HG02571 (cell line): Measurements from ENCODE around the gene ANP32A.

Experiments
- ATAC-seq: cut with Tn5 transposase; IDR thresholded peaks from one replicate; pipeline ENCODE4 v1.9.1; 2021; ENCODE audit warnings: mild to moderate bottlenecking, moderate library complexity; ENCODE audit not compliant: unreplicated experiment

The ANP32A gene

DNA sequence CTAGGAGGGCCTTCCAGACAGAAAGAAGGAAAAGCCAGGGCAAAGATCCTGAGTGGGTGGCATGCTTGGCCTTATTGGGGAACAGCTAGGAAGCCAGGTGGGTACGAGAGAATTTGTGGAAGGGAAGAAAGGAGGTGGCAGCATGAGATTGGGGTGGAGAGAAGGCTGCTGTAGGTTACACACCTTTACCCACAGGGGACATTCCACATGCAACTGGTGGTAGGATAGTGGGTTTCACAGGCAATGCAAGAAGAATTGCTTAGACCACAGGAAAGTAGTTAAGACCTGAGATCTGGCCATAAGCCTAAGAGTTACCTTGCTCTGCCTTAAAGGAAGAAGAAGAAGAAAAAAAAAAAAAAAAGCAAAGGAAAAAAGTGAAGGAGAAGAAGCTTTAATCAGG, 19.8 kb downstream of the ANP32A start:
- no peak for ATAC-seq

GRCh38 chr15:68798346-68799094, 22.2 kb downstream of the ANP32A start:
- ATAC-seq = no peak

DNA sequence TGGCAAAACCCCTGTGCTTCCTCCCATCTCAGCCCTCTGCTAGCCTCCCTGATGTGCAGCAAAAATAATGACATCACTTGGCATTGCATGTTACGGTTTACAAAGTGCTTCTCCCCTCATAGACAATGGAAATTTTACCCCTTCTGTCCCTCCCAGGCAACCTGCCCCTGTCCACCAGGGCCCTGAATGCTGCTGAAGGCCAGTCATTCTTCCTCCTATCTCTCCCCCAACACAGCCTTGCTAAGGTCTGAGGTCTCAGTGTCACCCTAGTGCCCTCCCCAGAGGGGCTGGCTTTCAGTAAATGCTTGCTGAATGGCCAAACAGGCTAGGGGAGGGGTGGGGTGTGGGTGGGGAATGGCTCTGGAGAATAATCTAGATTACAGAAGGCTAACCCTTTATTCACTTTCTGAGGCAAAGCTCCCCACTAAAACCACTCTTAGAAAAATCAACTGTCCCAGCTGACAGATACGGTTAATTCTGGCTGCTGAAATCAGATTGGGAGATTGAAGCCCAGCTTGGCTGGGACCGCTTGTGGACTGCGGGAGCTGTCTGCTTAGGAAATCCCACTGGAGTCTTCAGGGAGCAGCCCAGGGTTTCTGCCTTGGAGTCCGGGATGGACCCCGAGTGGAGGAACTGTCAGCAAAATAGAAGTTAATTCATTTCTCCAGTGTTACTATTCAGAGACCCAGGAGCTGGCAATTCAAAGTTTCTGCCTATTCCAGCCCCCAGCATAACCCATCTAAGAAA, 22.9 kb downstream of the ANP32A start:
- ATAC-seq = no peak

GRCh38 chr15:68797191-68797590, 23.5 kb downstream of the ANP32A start:
- no peak for ATAC-seq

DNA sequence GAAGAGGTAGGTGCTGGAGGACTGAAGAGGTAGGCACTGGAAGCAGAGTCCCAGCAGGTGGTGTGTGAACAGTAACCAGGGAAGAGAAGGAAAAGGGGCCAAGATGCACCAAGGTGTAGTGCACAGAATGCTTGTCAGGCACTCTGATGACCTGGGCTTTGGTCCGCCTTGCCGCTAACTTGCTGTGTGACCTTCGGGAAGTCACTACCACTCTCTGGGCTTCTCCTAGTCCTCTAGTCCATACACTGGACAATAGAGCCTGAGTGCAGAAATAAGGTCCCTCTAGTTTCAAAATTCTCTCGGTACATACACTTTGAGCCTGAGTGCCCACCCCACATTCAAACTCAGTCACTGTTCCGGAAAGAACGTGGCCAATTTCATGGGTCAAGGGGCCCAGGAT, 24.1 kb downstream of the ANP32A start:
- ATAC-seq = no peak

- ATAC-seq = peak; percentile 60
Observed at GRCh38 chr15:68795298-68795848, 25.3 kb downstream of the ANP32A start.

DNA sequence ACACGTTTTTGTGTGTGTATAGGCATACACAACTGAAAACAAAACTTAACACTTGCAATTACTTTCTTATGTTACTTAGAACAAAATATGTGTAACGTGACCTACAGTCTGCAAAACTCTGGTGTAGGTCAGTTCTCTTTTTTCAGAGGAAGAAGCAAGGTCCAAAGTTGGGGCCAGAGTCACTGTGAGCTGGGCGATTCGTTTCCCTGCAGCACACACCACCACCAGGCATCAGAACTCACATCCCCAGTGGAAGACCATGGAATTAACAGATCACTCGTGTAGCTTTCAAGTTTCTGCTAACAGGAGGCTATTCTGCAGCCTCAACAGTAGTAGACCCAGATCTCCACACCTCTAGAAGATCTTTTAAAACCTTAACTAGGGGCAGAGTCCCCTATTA, 25.8 kb downstream of the ANP32A start:
- ATAC-seq = no peak

DNA sequence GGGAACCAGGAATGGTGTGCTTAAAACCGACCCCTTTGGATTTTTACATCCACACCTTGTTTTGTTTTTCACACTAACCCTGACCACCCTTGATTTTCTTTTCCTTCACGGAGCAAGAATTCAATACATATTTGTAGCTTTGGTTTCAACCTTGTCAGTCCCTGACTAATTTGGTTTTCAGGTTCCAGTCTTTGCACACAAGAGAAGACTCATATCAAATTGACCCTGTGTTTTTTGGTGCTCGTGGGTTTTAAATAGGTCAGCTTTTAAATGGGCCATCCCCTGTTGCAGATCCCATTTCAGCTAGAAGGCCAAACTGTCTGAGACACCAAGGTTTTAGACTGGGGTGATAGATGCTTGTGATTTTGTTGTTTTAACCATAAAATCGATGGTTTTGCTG, 26.4 kb downstream of the ANP32A start:
- ATAC-seq = no peak

DNA sequence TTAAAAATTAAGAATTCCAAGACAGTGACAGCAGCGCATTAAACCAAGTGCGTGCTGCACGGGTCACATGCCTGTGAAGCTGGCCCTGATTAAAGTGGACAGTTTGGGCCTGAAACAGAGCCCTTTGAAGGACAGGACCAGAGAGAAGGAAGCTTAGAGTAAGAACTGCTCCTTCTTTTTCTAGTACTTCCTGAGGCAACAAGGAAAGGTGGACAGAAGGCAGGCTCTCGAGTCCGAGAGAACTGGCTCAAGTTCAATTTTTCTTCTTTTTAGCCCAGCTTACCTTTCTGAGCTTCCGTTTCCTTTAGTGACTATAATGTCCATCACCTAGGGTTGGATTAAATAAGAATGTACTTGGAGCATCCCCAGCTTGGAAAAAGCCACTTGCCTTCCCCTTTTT, 26.9 kb downstream of the ANP32A start:
- no peak for ATAC-seq

DNA sequence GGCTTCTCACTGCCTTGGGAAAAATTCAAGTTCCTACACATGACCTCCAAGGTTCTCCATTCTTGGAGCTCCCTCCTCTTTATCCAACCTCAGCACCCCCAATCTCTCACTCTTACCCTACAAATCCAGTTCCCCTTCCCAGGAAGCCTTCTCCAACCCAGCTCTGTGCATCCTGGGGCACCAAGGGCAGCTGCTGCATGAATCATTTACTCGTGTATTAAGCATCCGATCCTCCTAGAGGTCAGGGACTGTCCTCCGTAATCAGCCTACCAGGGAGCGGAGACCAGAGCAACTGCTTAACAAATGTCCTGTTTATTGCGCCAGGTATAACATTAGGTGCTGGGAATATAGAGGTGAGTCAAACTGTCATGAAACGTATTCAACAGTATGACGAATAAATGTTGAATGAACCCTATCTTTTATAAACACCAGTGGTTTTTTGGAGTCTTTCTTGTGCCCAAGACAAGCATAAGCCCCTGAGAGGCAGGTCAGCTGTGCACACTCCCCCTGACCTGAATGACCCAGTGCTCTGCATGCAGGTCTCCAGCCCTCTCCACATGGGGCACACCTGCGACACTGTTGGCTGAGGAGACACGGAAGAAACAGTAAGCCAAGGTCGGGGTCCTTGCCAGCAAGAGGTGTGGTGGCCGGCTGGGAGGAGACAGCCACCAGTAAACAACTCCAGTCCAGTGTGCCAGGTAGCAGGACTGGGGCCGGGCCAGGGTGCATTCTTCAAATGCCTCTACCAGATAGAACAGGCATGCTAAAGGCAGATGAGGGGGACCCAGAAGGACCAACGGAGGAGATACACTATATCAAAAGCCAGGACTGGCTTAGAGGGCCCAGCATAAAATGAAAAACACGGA, 27.6 kb downstream of the ANP32A start:
- no peak for ATAC-seq

DNA sequence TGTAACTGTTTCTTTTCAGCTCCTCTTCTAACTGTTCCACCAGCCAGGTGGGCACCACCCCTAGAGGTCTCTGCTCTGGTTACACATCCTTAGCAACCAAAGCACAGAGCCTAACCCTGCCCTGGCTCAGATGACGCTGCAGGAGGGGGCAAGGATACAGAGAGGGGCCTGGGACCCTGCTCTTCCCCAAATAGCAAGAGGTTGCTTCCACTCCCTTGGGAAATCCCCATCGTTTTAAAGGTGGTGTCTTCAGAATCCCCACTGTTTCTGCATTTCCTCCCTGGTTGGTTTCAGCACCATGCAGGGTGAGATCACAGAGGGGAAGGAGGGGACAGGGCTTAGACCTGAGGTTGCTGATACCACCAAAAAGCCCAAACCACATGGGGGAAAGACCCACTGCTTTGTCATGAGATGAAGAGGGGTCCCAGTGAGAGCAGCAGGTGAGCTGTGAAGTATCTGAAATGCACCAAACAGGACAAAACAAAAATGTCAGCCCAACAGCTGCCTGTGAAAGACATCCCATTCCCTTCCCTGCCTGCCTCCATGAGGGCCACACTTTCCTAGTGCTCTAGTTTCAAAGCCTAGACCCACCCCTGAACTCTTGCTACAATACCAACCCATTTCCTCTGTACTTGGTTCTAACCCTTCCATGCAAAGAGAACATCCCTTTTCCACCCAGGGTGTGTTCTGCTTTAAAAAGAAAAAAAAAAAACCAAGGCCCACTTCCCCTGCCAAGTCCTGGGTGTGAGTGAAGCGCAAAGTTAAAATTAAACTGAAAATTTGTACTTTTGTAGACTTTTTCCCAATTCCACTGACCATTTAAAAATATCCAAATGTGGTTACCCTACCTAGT, 29.0 kb downstream of the ANP32A start:
- peak; percentile 55 for ATAC-seq

DNA sequence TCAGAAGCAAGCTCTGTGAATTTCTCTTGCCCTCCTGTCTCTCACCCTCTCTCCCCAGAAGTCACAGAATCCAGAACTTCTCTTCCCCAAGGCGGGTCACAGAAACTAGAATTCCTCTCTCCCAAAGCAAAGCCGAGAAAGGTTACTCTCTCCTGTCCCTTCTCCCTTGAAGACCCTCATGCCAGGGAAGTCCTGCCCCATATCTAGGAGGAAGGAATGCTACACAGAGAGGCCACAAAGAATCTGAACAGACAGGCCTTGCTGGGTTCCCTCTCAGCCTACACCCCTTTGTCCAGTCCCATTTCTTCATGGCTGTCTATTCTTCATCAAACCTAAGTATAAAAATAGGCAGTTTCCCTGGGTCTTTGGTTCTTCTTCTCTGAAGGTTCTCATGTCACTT, 29.8 kb downstream of the ANP32A start:
- ATAC-seq = no peak

DNA sequence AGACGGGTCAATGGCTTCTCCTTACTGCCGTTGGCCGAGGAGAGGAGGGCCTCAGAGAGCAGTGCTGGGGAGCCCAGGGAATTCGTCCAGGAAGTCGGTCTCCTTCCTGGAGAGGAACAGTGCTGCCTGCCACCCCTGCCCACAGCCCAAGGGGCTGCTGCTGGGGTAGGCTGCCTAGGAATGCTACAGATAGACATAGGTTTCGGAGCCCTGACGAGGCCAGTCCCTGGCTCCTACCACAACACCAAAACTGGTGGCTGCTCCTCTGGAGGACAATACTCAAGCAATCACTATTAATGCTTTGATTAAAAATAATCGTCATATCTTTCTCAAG, 30.5 kb downstream of the ANP32A start:
- ATAC-seq = no peak

GRCh38 chr15:68789534-68790241, 31.0 kb downstream of the ANP32A start:
- ATAC-seq = no peak

GRCh38 chr15:68789091-68789490, 31.6 kb downstream of the ANP32A start:
- ATAC-seq = no peak

- ATAC-seq = no peak
Observed at GRCh38 chr15:68788264-68788624, 32.5 kb downstream of the ANP32A start.

DNA sequence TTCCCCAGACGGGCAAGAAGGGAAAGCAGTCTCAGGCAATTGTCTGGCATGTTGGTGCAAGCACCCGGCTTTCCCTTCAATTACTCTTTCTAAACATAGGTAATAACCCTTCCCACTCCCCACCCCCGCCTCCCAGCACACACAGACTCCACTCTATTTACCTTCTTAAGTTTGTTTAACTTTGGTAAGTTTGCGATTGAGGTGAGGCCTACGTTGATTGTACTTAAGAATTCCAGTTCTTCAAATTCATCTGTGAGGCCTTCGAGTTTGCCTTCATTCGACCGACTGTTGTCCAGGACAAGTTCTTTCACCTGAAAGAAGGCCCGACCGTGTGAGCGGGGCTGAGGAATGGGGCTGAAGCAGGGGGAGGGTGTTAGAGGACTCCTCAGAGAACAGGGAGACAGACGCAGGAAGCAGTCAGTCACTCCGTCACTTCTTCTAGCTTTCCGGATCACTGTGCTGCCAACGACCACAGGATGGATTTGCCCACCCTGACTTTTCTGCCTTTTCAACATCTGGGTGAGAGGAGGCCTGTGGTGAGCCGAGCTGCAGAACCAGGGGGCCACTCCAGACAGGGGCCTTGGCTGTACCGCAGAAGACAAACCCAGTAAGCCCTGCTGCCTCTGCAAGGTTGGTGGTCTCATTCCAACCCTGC, 33.0 kb downstream of the ANP32A start:
- ATAC-seq = no peak

GRCh38 chr15:68786753-68787152, 33.9 kb downstream of the ANP32A start:
- no peak for ATAC-seq

- no peak for ATAC-seq
Observed at GRCh38 chr15:68785541-68785940, 35.2 kb downstream of the ANP32A start.
